ENCODE measurements around the gene PRKAG1.

The PRKAG1 gene

GRCh38 chr12:48981757-48982157, 36.8 kb downstream of the PRKAG1 start:
- DNase-seq (ENCODE audit: low spot score) = no peak

DNA sequence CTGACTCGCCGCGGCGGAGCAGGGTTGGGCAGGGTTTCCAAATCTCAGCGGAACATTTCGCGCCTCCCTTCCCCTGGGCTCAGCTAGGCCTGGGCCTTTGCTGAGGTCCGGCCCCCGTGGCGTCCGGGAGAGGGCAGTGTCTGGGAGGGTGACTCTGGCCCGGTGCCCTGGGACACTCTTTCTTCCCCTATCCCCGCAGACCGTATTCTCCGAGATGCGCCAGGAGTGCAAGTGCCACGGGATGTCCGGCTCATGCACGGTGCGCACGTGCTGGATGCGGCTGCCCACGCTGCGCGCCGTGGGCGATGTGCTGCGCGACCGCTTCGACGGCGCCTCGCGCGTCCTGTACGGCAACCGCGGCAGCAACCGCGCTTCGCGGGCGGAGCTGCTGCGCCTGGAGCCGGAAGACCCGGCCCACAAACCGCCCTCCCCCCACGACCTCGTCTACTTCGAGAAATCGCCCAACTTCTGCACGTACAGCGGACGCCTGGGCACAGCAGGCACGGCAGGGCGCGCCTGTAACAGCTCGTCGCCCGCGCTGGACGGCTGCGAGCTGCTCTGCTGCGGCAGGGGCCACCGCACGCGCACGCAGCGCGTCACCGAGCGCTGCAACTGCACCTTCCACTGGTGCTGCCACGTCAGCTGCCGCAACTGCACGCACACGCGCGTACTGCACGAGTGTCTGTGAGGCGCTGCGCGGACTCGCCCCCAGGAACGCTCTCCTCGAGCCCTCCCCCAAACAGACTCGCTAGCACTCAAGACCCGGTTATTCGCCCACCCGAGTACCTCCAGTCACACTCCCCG, 37.4 kb downstream of the PRKAG1 start:
- DNase-seq (ENCODE audit: low spot score) = no peak

DNA sequence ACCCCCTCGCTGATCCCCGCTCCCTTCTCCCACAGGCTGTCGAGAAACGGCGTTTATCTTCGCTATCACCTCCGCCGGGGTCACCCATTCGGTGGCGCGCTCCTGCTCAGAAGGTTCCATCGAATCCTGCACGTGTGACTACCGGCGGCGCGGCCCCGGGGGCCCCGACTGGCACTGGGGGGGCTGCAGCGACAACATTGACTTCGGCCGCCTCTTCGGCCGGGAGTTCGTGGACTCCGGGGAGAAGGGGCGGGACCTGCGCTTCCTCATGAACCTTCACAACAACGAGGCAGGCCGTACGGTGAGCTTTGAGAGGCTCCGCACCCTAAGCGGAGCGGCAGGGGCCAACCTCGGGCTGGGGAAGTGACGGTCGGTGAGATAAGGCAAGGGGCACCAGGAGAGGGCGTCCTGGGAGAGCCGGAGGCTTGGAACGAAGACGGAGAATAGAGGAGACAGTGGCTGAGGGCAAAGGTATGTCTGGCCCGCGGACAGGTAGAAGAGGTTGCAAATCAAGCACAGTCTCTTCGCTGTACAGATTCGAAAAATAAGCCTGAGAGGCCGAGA, 38.1 kb downstream of the PRKAG1 start:
- no peak for DNase-seq (ENCODE audit: low spot score)

GRCh38 chr12:48979602-48980388, 38.8 kb downstream of the PRKAG1 start:
- DNase-seq (ENCODE audit: low spot score) = no peak

DNA sequence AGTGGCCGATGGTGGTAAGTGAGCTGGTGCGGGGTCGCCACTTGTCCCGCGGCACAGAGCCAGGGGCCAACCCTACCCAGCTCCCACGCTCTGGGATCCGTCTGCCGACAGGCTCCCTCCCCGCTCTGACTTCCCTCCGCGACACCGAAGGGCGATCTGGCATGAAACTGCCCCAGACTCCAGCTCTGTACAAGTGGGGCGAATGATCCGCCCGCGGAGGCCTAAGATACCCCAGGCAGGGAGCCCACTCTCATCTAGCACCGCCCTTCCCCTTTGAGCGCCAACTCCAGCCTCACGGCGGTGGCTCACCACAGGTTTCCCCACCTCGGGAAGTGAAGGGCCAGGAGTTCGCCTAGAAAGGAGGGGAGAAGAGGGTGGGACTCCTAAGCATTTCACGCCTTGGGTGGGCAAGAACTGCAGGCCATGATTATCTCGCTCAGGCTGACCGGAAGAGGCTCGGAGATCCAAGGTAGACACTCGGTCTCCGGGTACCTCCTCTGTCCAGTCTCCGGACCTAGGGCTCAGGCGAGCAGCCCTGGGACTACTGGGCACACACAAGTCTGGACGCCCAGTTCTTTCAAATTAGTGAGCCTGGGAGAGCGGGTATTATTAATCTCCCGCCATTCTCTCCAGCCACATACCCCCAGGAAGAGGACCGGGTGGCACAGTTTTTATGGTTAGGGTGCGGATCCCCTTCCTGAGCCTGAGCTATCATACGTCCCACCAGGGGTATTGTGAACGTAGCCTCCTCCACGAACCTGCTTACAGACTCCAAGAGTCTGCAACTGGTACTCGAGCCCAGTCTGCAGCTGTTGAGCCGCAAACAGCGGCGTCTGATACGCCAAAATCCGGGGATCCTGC, 39.6 kb downstream of the PRKAG1 start:
- DNase-seq (ENCODE audit: low spot score) = no peak

GRCh38 chr12:48978291-48978740, 40.3 kb downstream of the PRKAG1 start, which contains the start of gene WNT1:
Gene WNT1, plus strand, starts transcription at chr12:48978322. Its CDS starts 329 bp downstream, at chr12:48978651.
- no peak for DNase-seq (ENCODE audit: low spot score)

GRCh38 chr12:48977290-48978281, 41.0 kb downstream of the PRKAG1 start:
- DNase-seq (ENCODE audit: low spot score) = peak; percentile 75

GRCh38 chr12:48973941-48974673, 44.5 kb downstream of the PRKAG1 start:
- no peak for DNase-seq (ENCODE audit: low spot score)

DNA sequence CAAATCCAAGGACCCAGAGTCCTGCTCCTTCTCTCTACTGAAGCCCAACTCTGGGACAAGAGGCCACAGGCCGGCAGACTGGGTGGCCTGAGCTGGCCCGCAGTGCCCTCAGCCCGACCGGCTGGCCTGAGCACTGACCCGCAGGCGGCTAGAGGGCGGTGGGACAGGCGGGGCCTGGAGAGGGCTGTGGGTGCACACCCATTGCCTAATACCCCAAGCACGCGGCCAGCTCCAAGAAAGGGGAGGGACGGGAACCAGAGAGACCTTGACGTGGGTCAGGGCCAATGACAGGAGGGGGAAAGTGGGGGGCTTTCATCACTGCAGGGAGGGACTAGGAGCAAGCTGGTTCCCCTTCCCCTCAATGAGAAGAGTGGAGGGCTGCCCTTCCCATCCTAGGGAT, 45.0 kb downstream of the PRKAG1 start:
- DNase-seq (ENCODE audit: low spot score) = no peak

DNA sequence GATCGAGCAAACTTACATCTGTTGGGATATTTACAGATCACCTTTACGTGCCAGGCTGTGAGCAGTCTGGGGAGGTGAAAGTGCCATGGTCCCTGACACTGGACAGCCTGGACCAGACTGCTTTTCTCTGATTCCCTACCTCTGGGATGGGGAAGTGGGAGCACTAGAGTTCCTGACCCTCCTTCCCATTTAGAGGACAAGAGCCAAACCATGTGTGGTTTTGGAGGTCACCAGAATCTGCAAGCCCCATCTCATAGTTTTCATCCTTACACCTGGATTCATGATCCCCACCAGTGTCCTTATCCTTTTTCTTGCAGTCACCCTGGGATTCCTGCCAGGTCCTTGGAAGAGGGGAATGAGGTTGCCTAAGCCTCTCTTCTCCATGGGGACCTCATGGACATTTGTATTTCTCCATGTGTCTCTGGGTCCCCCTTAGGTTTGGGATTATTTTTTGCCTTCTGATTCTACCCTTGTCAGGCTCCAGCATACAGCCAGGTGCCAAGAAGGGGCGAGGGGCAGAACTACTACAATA, 45.6 kb downstream of the PRKAG1 start:
- no peak for DNase-seq (ENCODE audit: low spot score)

GRCh38 chr12:48972213-48972951, 46.2 kb downstream of the PRKAG1 start:
- DNase-seq (ENCODE audit: low spot score) = no peak

GRCh38 chr12:48970702-48971334, 47.8 kb downstream of the PRKAG1 start:
- DNase-seq (ENCODE audit: low spot score) = no peak

DNA sequence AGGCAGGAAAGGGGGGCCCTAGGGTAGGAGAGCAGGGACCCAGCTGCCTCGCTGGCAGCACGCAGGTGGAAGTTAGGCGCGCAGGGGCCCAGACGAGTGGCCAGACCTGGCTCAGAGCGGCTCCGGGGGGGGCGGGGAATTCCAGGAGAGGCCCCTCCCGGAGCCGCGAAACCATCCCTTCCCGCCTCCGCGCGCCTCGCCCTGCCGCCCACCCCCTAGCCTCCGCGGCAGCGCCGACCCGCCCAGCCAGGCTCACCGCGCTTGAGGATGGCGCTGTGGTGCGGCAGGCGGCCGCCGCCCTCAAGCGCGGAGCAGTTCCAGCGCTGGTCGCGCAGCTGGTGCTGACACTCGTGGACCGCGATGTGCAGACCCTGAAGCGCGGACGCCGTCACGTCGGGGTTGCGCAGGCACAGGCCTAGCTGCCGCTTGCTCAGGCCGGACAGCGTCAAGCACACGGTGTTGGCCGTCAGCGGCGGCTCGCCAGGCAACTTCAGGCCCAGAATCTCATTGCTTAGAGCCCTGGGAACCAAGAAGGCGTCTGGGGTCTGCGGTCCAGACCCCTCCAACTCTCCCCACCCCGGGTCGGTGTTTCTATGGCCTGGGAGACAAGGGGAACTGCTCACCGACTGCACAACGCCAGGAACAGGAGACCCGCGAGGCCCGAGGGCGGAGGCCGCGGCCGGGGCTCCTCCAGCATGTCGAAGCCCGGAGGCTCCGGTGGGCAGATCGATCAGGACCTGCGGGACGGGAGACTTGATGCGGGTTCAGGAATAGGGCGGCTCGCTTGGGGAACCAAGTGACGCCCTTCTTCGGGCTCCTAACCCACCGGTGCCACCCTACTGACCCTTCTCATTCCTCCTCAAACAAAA, 48.5 kb downstream of the PRKAG1 start:
- DNase-seq (ENCODE audit: low spot score) = no peak

GRCh38 chr12:48969160-48969771, 49.3 kb downstream of the PRKAG1 start:
- no peak for DNase-seq (ENCODE audit: low spot score)

- no peak for DNase-seq (ENCODE audit: low spot score)
Measured at GRCh38 chr12:48968467-48968866, 50.1 kb downstream of the PRKAG1 start.

- no peak for DNase-seq (ENCODE audit: low spot score)
Measured at GRCh38 chr12:48967991-48968390, 50.6 kb downstream of the PRKAG1 start.

Measured in NAMALWA (cell line).